ENCODE measurements around the gene CHPF. TPM values are rescaled to one million over a fixed set of nuclear protein-coding genes. Genes with fewer than 3 reads are reported as not detected.

CHPF gene
- total RNA-seq, 1 donor from 2014 or later: 35.9 TPM

DNA sequence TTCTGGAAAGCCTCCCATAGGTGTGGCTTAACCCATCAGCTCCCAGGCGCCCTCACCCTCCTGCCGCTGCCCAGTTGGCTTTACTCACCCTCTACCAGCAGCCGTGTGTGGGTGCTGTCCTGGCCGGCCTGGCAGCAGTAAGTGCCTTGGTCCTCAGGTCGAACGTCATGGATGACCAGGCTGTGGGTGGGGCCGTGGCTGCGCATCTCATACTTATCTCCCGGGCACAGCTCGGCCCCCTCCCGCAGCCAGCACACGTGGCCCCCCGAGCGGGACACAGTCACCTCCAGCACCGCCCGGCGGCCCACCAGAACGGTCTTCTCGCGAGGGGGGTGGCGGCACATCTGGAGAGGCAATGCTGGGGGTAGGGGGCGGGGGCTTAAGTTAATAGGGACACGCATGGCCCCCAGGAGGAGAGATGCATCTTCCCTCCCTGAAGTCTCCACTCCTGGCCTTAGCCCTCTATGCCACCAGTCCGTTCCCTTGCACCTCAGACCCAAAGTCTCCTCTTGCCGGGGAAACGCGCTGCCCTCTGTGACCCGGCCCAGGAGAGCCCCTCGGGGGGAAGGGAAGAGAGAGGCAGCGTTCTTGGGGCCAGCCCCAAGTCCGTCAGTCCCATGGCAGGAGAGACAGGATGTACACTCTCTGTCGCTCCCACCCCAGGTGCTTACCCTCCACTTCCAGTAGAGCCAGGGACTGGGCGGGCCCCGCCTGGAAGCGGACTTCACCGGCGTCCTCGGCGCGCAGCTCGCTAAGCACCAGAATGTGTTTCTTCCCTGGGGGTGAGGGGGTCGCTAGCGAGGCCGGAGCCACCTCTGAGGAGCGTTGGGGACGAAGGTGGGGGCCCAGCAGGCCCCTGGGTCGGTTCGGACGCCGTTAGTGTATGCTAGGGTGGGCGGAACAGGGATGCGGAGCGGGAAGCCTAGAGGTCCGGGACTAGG lies 8.1 kb upstream of the CHPF start:
- DNase-seq: no peak

DNA sequence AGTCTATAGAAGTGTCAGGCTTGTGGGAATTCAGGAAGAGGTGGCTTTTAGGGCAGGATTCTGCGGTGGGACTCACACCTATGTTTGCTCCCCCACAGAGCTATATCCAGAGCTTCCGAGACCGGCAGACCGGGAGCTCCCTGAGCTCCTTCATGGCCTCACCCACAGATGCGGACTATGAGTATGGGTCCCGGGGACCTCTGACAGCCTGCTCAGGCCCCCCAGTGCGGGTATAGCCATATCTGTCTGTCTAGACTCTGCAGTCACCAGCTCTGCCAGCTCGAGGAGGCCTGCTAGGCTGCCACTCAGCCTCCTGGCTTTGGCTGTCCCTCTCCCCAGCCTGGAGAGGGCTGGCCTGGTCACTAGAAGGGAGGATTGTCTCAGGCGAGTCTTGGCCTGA lies 6.0 kb upstream of the CHPF start:
- DNase-seq: no peak

DNA sequence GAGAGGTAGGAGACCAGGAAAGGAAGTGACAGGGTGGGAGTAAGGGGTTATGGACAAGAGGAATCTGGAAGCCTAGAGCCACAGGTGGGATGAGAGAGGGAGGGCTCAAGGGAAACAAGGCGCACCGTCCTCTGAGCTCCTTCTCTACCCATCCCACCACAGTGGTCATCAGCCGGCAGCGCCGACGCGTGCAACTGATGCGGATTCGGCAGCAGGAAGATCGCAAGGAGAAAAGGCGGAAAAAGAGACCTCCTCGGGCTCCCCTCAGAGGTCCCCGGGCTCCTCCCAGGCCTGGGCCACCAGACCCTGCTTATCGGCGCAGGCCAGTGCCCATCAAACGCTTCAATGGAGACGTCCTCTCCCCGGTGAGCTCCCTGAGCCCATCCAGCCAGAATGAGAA lies 5.4 kb upstream of the CHPF start:
- DNase-seq: no peak

DNA sequence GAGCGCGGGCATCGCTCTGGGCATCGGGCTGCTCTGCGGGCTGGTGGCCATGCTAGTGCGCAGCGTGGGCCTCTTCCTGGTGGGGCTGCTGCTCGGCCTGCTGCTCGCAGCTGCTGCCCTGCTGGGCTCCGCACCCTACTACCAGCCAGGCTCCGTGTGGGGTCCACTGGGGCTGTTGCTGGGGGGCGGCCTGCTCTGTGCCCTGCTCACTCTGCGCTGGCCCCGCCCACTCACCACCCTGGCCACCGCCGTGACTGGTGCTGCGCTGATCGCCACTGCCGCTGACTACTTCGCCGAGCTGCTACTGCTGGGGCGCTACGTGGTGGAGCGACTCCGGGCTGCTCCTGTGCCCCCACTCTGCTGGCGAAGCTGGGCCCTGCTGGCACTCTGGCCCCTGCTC lies 4.0 kb upstream of the CHPF start:
- DNase-seq: no peak

DNA sequence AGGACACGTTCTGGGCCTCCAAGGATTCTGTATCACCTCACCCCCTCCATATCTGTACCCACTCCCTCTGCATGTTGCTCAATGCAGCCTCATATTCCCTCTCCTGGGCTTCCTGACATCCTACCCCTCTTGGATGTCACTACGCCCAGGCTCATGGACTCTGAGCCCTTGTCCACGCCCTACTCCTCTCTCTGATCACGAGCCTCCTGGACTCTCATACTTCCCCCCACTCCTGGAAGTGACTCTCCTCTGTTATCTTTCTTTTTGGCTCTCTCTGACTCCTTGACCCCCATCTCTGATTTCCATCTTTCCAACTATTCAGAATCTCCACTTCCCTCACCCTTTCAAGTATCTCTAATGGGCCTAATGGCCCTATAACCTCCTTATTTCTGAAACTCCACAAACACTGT lies 2.3 kb upstream of the CHPF start:
- no peak for DNase-seq

DNA sequence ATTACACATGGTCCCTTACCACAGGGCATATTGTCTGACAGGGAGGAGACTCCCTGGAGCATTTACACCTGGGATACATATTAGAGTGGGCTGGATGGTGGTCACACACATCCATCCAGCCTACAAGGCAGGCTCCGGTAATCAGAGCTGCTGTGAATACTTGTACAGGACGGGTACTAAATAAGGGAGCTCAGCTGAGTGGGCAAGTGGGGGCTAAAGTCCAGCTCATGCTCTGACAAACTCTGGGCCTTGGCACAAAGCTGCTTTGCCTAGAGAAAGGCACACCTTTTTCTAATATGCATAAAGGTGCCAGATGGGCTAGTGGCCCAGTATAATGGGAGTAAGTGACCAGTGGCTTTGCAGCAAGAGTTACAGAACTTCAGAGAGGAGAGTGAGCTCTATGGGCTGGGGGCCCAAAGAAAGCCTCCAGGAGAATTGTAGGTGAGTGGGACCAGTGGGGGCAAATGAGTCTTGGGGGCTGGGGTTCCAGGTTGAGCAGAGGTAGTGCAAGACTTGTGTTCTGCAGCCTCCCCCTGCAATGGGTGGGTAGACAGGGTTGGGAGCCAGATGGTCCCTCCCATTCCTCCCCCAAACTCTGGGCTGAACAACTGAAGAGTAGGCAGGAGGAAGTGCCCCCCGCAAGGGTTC lies 1.8 kb upstream of the CHPF start:
- no peak for DNase-seq

DNA sequence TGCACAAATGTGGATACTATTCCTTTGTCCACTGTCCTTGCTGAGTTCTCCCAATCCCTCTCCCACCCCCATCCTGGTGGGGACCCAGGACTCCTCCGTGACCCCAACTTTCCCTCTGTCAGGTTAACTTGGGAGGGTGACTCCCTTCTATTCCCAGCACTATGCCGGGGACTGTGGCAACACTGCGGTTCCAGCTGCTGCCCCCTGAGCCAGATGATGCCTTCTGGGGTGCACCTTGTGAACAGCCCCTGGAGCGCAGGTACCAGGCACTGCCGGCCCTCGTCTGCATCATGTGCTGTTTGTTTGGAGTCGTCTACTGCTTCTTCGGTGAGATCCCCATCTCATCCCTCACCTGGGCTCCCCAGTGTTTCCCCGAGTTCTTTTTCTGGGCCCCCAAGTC lies 958 bp upstream of the CHPF start:
- no peak for DNase-seq

DNA sequence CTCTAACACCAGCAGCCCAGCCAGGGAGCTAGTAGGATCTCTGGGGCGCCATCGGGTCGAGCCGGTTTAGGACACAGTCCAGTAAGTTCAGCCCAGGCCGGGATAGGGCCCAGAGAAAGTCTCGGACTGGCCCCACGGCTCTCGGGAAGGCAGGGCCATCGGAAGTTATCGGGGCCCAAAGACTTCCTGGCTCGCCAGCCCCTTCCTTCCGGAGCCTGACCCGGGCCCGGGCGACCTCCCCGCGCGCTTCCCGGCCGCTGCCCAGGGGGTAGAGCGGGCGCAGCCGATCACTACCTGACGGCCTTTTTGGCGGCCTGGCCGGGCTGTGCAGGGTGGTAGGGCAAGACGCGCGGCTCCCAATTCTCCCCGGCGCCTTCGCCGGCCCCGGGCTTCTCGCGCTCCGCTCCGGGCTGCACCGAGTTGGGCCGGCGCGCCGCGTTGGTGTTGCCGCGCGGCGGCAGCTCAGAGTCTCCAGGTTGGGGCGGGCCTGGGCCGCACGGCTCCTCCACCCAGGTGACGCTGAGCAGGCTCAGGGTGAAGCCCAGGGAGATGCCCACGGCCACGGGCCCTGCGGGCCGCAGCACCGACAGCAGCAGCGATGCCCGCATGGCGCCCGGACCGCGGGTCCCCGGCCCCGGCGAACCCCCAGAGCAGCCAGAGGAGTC lies 546 bp downstream of the CHPF start:
- no peak for DNase-seq

DNA sequence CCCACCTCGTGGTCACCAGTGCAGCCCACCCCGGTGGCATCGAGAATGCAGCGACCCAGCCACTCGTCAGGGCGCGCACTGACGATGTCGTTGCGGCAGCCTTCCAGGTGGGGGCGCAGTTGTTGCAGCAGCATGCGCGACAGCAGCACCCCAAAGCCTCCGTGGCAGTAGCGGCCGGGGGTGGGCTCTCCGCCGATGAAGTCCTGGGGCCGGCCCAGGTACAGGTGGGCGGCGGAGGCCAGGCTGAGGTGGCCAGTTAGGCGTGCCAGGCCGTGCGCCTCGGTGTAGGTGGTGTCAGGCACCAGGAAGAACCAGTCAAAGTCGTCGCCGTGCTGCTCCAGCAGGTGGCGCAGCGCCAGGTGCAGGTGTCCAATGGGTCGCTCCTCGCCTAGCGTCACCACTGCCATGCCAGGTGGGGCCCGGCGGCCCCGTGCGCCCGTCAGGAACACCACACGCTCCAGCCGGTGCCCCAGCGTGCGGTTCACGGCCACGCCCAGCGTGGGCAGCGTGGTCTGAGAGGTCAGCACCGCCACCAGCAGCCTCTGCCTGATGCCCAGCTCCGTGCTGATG lies 1.9 kb downstream of the CHPF start:
- DNase-seq: no peak

DNA sequence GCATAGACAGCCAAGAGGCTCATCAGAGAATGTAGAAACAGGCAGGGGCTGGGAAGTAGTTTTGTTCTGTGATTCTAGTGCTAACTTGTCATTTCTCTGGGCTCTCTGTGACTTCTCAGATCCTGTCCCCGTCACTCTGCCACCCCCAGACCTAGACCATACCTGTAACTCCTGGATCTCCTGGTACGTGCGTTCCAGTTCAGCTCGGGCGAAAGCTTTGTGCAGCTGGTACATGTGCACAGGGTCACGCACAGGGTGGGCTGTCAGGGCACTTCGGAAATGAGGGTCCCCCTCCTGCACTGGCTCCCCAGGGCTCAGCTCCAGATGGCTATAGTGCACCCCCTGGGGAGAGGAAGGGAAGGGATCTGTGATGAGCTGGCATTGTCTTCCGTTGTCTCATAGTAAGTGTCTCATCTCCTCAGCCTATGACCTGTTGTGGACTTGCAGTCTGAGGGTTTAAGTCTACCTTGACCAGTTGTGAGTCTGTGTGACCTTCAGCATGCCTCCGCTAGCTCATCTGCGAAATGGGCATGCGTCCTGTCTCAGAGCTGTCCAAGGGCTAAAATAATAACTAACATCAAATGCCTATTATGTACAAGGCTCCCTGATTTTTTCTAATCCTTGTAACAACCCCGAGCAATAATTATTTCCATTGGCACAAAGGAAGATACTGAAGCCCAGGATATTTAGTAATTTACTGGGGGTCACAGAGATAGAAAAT lies 2.7 kb downstream of the CHPF start:
- no peak for DNase-seq

DNA sequence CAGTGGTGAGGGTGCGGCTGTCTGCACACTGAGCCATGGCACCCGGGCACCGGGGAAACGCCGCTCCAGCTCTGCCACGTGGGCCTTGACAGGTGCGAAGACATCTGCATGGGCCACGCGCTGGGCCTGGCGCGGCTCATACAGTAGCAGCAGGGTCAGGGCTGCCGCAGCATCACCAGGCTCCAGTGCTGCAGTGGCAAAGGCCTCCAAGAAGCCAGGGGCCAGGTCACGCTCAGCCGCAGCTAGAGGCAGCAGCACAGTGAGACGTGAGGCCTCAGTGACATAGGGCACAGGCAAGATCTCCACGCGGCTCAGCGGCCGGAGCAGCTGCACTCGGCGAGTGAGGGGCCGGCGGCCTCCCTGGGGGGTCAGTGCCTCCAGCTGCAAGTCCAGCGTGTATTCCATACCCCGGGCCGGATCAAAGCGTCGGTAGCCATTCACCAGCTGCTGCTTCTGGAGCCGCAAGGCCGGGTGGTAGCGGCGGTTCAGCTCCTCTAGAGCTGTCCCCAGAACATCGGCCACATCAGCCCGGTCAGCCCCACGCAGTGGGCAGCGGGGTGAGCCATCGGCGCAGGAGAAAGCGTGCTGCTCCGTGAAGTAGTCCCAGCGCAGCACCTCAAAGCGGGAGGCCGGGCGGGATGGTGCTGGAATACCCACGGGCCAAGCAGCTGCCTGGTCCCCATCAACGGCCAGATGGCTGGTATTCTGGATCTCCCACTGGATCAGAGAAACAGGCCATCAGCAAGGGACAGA lies 3.5 kb downstream of the CHPF start:
- no peak for DNase-seq

DNA sequence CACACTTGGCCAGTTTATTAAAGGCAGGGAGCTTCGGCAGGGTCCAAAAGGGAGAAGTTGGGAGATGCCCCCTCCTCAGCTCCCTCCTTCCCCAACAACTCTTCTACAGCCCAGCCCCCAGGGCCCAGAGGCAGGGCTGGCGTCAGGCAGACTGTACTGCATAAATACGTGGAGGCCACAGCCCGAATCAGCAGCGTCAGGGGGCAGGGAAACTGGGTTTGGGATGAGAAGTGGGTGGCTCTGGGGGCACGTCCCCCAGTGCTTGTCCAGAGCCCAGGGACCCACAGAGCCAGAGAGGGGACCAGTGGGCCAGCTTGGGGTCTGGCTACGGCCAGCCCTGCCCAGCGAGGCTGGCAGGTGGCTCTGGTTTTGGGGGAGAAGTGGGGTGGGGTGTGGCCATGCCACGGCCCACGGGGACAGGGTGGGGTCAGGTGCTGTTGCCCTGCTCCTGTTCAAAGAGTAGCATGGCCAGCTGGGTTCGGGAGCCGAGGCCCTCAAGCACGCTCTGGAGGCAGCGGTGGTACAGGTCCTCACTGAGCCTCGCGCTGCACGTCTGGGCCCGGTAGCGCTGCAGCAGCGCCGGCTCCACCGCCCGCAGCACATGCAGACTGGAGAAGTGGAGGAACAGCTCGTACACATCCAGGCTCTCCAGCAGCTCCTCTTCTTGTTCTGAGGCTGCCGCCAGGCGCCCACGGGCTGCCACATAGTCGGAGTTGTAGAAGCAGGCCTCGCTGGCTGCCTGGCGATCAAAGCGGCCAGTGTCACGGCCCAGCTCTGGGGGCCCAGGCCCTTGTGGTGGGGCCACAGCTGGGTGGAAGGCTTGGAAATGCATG lies 4.4 kb downstream of the CHPF start:
- DNase-seq: no peak

DNA sequence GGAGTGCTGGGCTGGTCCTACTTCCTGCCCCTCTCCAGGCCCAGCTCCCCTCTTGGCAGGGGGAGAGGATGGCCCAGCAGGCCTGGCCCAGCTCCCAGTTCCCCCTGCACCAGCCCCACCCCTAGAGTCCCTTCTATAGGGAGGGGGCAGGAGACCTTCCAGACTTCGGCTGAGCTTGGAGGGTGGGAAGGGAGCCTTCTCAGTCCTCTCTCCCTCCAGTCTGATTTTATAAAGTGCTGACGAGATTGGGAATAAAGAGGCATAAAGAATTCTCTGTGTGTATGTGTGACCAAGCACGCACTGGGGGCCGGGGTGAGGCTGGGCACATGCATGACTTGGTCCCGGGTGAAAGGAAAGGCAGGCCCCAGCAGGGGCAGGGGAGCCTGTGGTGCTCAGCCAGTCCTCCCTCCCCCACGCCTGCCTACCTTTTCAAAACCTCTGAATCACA lies 5.1 kb downstream of the CHPF start:
- no peak for DNase-seq

DNA sequence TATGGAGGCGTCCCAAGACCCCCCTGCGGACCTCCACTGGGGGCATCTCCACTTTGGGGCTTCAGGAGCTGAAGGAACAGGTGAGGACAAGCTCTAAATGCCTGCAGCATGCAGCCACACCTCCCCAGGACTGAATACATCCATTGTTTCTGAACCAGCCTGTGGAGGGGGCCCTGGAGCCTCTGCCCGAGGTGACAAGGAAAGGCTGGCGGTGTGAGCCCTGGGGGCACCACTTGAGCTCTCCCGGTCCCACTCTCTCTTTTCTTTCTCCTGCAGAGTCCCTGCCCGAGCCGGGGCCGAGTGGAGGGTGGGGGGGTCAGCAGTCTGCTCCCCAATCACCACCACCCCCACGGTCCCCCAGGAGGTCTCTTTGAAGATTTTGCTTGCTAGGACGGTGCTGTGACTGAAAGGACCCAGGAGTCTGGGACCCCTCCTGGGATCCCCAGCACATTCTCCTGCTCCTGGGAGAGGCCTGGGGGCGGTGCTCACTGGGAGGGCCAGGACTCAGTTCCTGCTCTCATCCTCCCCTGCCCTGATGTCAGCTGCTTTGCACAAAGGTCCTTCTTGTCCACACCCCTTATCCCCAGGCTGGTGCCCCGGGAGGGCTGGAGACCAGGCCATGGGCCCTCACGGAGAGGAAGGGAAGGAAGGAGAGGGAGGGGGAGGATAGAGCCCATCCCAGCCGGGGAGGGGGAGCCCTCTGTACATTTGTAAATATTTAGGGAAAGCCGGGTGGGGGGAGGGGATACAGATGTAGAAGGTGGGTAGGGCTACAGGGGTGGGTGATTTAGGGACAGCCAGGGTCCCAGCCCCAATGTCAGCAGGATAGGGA lies 5.7 kb downstream of the CHPF start:
- no peak for DNase-seq

DNA sequence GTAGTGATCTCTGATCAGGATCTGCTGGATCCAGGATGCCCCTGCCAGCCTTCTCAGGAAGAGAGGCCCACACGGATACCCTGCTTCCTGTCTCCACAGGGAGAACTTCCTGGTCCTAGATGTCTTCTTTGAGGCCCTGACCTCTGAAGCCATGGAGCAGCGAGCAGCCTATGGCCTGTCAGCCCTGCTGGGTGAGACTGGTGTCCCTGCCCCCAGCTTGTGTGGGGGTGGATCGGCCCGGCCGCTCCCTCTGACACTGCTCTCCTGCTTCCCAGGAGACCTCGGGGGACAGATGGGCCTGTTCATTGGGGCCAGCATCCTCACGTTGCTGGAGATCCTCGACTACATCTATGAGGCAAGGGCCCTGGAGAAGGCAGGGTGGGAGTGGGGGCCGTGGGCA lies 6.6 kb downstream of the CHPF start:
- no peak for DNase-seq

DNA sequence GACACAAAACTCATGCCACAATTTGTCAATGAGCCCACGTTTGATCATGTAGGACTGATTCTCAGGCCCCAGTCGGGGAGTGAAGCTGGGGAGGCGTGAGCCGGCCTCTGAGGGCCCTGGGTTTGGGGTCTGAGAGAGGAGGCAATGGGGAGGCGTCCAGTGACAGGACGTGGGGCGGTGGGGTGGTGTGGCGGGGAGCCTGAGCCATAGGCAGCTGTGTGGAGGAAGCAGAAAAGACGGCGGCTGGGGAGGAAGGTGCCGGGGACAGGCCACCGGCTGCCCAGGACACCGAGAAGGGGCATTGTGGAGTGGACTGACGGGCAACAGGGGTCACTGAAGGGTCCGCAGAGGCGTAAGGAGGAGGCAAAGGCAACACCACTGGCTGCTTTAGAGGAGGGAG lies 7.2 kb downstream of the CHPF start:
- no peak for DNase-seq

DNA sequence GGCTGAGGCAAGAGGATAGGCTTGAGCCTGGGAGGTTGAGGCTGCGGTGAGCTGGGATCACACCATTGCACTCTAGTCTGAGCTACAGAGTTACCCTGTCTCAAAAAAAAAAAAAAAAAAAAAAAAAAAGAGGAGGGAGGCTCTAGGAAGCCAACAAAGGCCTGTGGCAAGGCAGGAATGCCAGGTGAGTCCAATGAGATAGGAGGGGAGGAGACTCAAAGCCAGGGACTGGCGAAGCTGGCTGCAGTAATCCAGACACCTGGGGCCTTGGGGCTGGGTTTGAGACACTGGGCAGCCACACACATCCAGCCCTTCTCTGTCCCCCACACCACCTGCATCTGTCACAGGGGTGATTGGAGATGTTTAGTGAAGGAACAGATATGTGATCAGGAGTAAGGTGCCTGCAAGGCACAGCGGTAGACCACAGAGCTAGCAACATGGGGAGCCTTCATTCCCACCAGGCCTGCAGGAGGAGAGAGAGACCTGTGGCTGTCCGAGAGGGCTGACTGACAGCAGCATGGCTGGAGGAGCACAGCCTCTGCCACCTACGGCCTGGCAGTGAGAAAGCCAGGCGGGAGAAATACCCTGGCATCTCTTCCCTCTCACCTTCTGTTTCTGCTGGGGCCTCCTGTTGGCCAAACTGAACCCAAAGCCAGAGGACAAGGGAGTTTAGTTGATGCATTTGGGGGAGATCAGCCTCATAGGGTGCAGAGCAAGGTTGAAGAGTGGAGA lies 9.5 kb downstream of the CHPF start:
- no peak for DNase-seq

DNA sequence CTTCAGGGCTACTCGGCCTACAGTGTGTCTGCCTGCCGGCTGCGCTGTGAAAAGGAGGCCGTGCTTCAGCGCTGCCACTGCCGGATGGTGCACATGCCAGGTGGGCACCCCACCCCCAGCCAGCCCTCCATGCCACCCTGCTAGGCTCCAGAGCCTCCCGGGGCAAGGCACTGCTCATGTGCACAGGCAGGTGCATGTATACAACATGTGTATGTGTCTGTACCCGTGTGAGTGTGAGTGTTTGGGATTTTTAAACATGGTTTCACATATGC lies 11.3 kb downstream of the CHPF start:
- DNase-seq: no peak
